Astrocyte (in vitro differentiated cells and primary cell): Measurements from ENCODE around the gene OXNAD1. TPM values are rescaled to one million over a fixed set of nuclear protein-coding genes. Genes with fewer than 3 reads are reported as not detected.
A peak's percentile ranks its signal among the peaks of the same experiment; 100 is the strongest.

Experiments
- DNase-seq: peaks from one replicate; pipeline ENCODE4 v3.0.0-alpha.2; 2010; ENCODE audit warnings: low read depth
- FAIRE-seq: peaks from 2 replicates; lab custom pipeline; 2011; peaks lifted over from hg19 to GRCh38; lab: Jason Lieb, UNC
- H2AFZ ChIP-seq: 2 replicates; pipeline ENCODE4 v1.6.0; 2012; ENCODE audit warnings: low read depth, low read length, inconsistent platforms
- H3K27ac ChIP-seq: 2 replicates; pipeline ENCODE4 v1.5.1; 2011; ENCODE audit warnings: low read depth, low read length, inconsistent platforms
- H3K27me3 ChIP-seq: 2 replicates; pipeline ENCODE4 v1.6.0; 2011; ENCODE audit warnings: low read length, inconsistent platforms; ENCODE audit not compliant: insufficient read depth
- H3K36me3 ChIP-seq: 2 replicates; pipeline ENCODE4 v1.5.1; 2011; ENCODE audit warnings: low read length, inconsistent platforms; ENCODE audit not compliant: insufficient read depth
- H3K4me1 ChIP-seq: 2 replicates; pipeline ENCODE4 v1.5.1; 2011; ENCODE audit warnings: low read length, inconsistent platforms; ENCODE audit not compliant: insufficient read depth
- H3K4me2 ChIP-seq: 2 replicates; pipeline ENCODE4 v1.6.0; 2012; ENCODE audit warnings: low read length, inconsistent platforms
- H3K4me3 ChIP-seq: 2 replicates; pipeline ENCODE4 v1.5.1; 2011; ENCODE audit warnings: low read depth, mild to moderate bottlenecking, low read length, inconsistent platforms; ENCODE audit not compliant: insufficient read depth
- H3K79me2 ChIP-seq: 2 replicates; pipeline ENCODE4 v1.6.0; 2012; ENCODE audit warnings: mild to moderate bottlenecking, low read length, inconsistent platforms; ENCODE audit not compliant: insufficient read depth
- H3K9ac ChIP-seq: 2 replicates; pipeline ENCODE4 v1.6.0; 2012; ENCODE audit warnings: mild to moderate bottlenecking, low read length, inconsistent platforms
- H3K9me3 ChIP-seq: 2 replicates; pipeline ENCODE4 v1.5.1; 2012; ENCODE audit warnings: low read depth, mild to moderate bottlenecking, low read length, inconsistent platforms; ENCODE audit not compliant: insufficient read depth
- H4K20me1 ChIP-seq: 2 replicates; pipeline ENCODE4 v1.6.0; 2012; ENCODE audit warnings: low read length, inconsistent platforms; ENCODE audit not compliant: insufficient read depth
- H3K27ac Mint-ChIP-seq: one replicate; pipeline ENCODE4 v1.8.0; 2021; ENCODE audit warnings: mild to moderate bottlenecking, mixed read lengths; ENCODE audit not compliant: unreplicated experiment
- H3K27me3 Mint-ChIP-seq: one replicate; pipeline ENCODE4 v1.8.0; 2021; ENCODE audit warnings: low read depth, mixed read lengths; ENCODE audit not compliant: unreplicated experiment
- H3K36me3 Mint-ChIP-seq: one replicate; pipeline ENCODE4 v1.8.0; 2021; ENCODE audit warnings: low read depth, mixed read lengths; ENCODE audit not compliant: unreplicated experiment
- H3K4me1 Mint-ChIP-seq: one replicate; pipeline ENCODE4 v1.8.0; 2021; ENCODE audit warnings: low read depth, mixed read lengths; ENCODE audit not compliant: unreplicated experiment
- H3K4me3 Mint-ChIP-seq: one replicate; pipeline ENCODE4 v1.8.0; 2021; ENCODE audit warnings: mild to moderate bottlenecking, moderate library complexity, mixed read lengths; ENCODE audit not compliant: unreplicated experiment
- H3K9me3 Mint-ChIP-seq: one replicate; pipeline ENCODE4 v1.8.0; 2021; ENCODE audit warnings: mild to moderate bottlenecking, mixed read lengths; ENCODE audit not compliant: unreplicated experiment
- CTCF ChIP-seq: IDR thresholded peaks from 2 replicates; pipeline ENCODE4 v1.5.1; 2011; ENCODE audit warnings: low read depth, mild to moderate bottlenecking, inconsistent platforms, low read length, moderate library complexity; ENCODE audit not compliant: insufficient read depth
- EZH2 ChIP-seq: IDR thresholded peaks from 2 replicates; pipeline ENCODE4 v1.6.1; 2012; ENCODE audit warnings: mild to moderate bottlenecking, low read length, inconsistent platforms; ENCODE audit not compliant: insufficient read depth
- total RNA-seq: library from RNA; stranded (reverse); gene quantifications from 2 replicates; pipeline ENCODE4 v1.2.1, GENCODE V29; 2021

OXNAD1 gene
- total RNA-seq, 1 donor from 2014 or later = 10.5 TPM

GRCh38 chr3:16262174-16262573 lies 2.8 kb upstream of the OXNAD1 start:
- H3K27ac ChIP-seq = no peak overlapping the region
- DNase-seq (no peak), FAIRE-seq (no peak)
- H3K4me2 ChIP-seq = no peak overlapping the region
- H3K4me3 ChIP-seq = no peak overlapping the region
- peaks cover 5% of the 10 kb centered on the region for H3K4me1 ChIP-seq
- Mint-ChIP-seq H3K27me3 (no peaks in the 10 kb centered on the region), H3K4me1 (peaks cover 7% of the 10 kb centered on the region), H3K27ac (no peak overlapping the region), H3K9me3 (no peaks in the 10 kb centered on the region), H3K36me3 (peaks cover 6% of the 10 kb centered on the region), H3K4me3 (no peak overlapping the region)
- TF ChIP-seq CTCF (no peak), EZH2 (no peak)
- no peak overlapping the region for H3K9ac ChIP-seq
- H3K9me3 ChIP-seq = no peaks in the 10 kb centered on the region
- no peak overlapping the region for H2AFZ ChIP-seq
- peaks cover 60% of the 10 kb centered on the region for H3K79me2 ChIP-seq
- no peaks in the 10 kb centered on the region for H3K27me3 ChIP-seq
- peaks cover 13% of the 10 kb centered on the region for H3K36me3 ChIP-seq
- H4K20me1 ChIP-seq = peaks cover 23% of the 10 kb centered on the region

- peaks cover 5% of the 10 kb centered on the region for H3K4me1 ChIP-seq
- H3K27me3 ChIP-seq = no peaks in the 10 kb centered on the region
- no peak for FAIRE-seq
- peaks cover 19% of the 10 kb centered on the region for H4K20me1 ChIP-seq
- H3K9ac ChIP-seq = peak overlapping the region; percentile 98
- peaks cover 8% of the 10 kb centered on the region for H3K36me3 ChIP-seq
- no peaks in the 10 kb centered on the region for H3K9me3 ChIP-seq
- peaks cover 7% of the 10 kb centered on the region for H3K4me1 Mint-ChIP-seq
- peak; percentile 7 for DNase-seq
- peaks cover 64% of the 10 kb centered on the region for H3K79me2 ChIP-seq
- peak overlapping the region; percentile 99 for H3K27ac Mint-ChIP-seq
- peak overlapping the region; percentile 95 for H2AFZ ChIP-seq
- H3K9me3 Mint-ChIP-seq = no peaks in the 10 kb centered on the region
- H3K27ac ChIP-seq = peak overlapping the region; percentile 93
- H3K4me3 ChIP-seq = peak overlapping the region; percentile 96
- peaks cover 5% of the 10 kb centered on the region for H3K36me3 Mint-ChIP-seq
- H3K4me3 Mint-ChIP-seq = peak overlapping the region; percentile 90
- H3K4me2 ChIP-seq = peak overlapping the region; percentile 89
- H3K27me3 Mint-ChIP-seq = no peaks in the 10 kb centered on the region
- TF ChIP-seq CTCF (no peak), EZH2 (no peak)
Observed at GRCh38 chr3:16264174-16264707, 771 bp upstream of the OXNAD1 start.

GRCh38 chr3:16265455-16265786 lies 409 bp downstream of the OXNAD1 start:
- no peaks in the 10 kb centered on the region for H3K36me3 ChIP-seq
- H2AFZ ChIP-seq = peak overlapping the region; percentile 91
- TF ChIP-seq CTCF = no peak
- no peak for TF ChIP-seq EZH2
- H3K4me3 ChIP-seq = peak overlapping the region; percentile 96
- peaks cover 7% of the 10 kb centered on the region for H3K4me1 Mint-ChIP-seq
- FAIRE-seq = no peak
- peaks cover 2% of the 10 kb centered on the region for H3K36me3 Mint-ChIP-seq
- peaks cover 19% of the 10 kb centered on the region for H4K20me1 ChIP-seq
- peak overlapping the region; percentile 90 for H3K4me3 Mint-ChIP-seq
- H3K27me3 ChIP-seq = no peaks in the 10 kb centered on the region
- peaks cover 64% of the 10 kb centered on the region for H3K79me2 ChIP-seq
- no peak for DNase-seq
- H3K27ac Mint-ChIP-seq = peak overlapping the region; percentile 99
- H3K9ac ChIP-seq = peak overlapping the region; percentile 98
- no peaks in the 10 kb centered on the region for H3K9me3 Mint-ChIP-seq
- no peaks in the 10 kb centered on the region for H3K27me3 Mint-ChIP-seq
- peaks cover 5% of the 10 kb centered on the region for H3K4me1 ChIP-seq
- no peaks in the 10 kb centered on the region for H3K9me3 ChIP-seq
- peak overlapping the region; percentile 93 for H3K27ac ChIP-seq
- H3K4me2 ChIP-seq = peak overlapping the region; percentile 89
